Smooth muscle cell (in vitro differentiated cells): Measurements from ENCODE around the gene TOM1L2. TPM values are rescaled to one million over a fixed set of nuclear protein-coding genes. Genes with fewer than 3 reads are reported as not detected.

Experiments
- DNase-seq: peaks from one replicate; lab custom pipeline; 2025; ENCODE audit not compliant: unreplicated experiment; lab: John Stamatoyannopoulos, UW
- H2AFZ ChIP-seq: fragments of 200-600 bp; sonication (generic); 2 replicates; pipeline ENCODE4 v1.6.0; 2016; ENCODE audit warnings: antibody characterized with exemption, low read depth, mild to moderate bottlenecking
- H3F3A ChIP-seq: fragments of 200-600 bp; sonication (generic); 2 replicates; pipeline ENCODE4 v1.6.0; 2017; ENCODE audit warnings: antibody characterized with exemption, low read depth
- H3K27ac ChIP-seq: fragments of 200-600 bp; sonication (generic); 2 replicates; pipeline ENCODE4 v1.5.1; 2016; ENCODE audit warnings: low read depth, mild to moderate bottlenecking
- H3K27me3 ChIP-seq: fragments of 200-600 bp; sonication (generic); 2 replicates; pipeline ENCODE4 v1.6.1; 2016; ENCODE audit warnings: low read depth, mild to moderate bottlenecking
- H3K36me3 ChIP-seq: fragments of 200-600 bp; sonication (generic); 2 replicates; pipeline ENCODE4 v1.5.1; 2016; ENCODE audit warnings: low read depth
- H3K4me1 ChIP-seq: fragments of 200-600 bp; sonication (generic); 2 replicates; pipeline ENCODE4 v1.5.1; 2016; ENCODE audit warnings: low read depth
- H3K4me2 ChIP-seq: fragments of 200-600 bp; sonication (generic); 2 replicates; pipeline ENCODE4 v1.6.0; 2016; ENCODE audit warnings: mild to moderate bottlenecking
- H3K4me3 ChIP-seq: fragments of 200-600 bp; sonication (generic); 2 replicates; pipeline ENCODE4 v1.5.1; 2016; ENCODE audit warnings: mild to moderate bottlenecking
- H3K79me2 ChIP-seq: fragments of 200-600 bp; sonication (generic); 2 replicates; pipeline ENCODE4 v1.6.0; 2016; ENCODE audit warnings: low read depth, mild to moderate bottlenecking
- H3K9ac ChIP-seq: fragments of 200-600 bp; sonication (generic); 2 replicates; pipeline ENCODE4 v1.6.0; 2016; ENCODE audit warnings: low read depth
- H3K9me3 ChIP-seq: fragments of 200-600 bp; sonication (generic); replicated peaks from 2 replicates; pipeline ENCODE4 v1.5.1; 2016; ENCODE audit warnings: low read depth
- H4K20me1 ChIP-seq: fragments of 200-600 bp; sonication (generic); 2 replicates; pipeline ENCODE4 v1.6.0; 2016; ENCODE audit warnings: low read depth
- WGBS: methylation state at CpG from one replicate; pipeline ENCODE4 v1.1.7; 2016; ENCODE audit warnings: low lambda C conversion rate; 5-methylcytosine and 5-hydroxymethylcytosine counted together
- polyA plus RNA-seq: library from polyadenylated mRNA; unstranded; fragments of >200 nt; fragmentation: Nextera tagmentation; extraction: Ambion mirVana; gene quantifications from 2 replicates; pipeline ENCODE4 v1.2.1, GENCODE V29; 2016
- total RNA-seq: library from RNA; depleted of rRNA; stranded (reverse); fragments of >200 nt; gene quantifications from 2 replicates; pipeline ENCODE4 v1.2.3, GENCODE V29; 2014
- TF ChIP-seq, protein P1 (sequence below): fragments of 200-600 bp; sonication (generic); IDR thresholded peaks from 2 replicates; pipeline ENCODE4 v1.5.1; 2017; ENCODE audit warnings: borderline replicate concordance, mild to moderate bottlenecking, antibody characterized with exemption; ENCODE audit not compliant: insufficient read depth, poor library complexity, severe bottlenecking

Gene TOM1L2
- total and polyA plus RNA-seq, 2 experiments from 2014 or later = 20.3 to 27.0 TPM

DNA sequence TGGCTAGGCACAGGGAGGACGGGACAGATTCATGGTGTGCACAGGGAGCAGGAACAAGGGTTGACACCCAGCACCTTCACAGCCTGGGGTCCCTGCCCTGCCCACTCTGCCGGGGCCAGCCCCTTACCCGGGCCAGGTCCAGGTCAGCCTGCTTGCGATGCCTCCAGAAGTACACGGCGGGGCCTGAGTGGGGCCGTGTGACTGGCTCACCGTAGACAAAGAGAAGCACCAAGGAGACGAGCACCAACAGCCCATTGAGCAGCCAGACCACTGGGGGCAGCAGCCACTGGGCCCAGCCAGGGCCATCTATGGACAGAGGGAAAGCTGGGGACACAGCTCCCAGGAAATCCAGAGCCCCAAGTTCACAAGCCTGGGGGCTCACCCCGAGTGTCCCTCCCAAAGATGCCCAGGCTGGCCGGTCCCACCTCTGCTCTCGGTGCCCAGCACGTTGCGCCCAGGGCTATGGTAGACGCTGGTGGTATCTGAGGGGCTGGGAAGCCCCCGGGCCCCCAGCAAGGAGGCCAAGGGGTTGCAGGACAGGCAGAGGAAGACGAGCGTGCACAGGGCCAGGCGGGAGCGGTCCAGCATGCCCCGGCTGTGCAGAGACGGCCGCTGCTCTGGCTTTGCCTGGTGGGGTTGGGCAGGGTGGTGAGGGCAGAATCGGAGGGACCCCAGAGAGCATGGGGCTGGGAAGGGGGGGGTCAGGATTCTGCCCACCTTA, 155.2 kb downstream of the TOM1L2 start:
- H4K20me1 ChIP-seq = peaks cover 61% of the 10 kb centered on the region
- H3K9me3 ChIP-seq = no peaks in the 10 kb centered on the region
- H3F3A ChIP-seq = peaks cover 7% of the 10 kb centered on the region
- peaks cover 9% of the 10 kb centered on the region for H3K4me1 ChIP-seq
- H3K79me2 ChIP-seq = peaks cover 18% of the 10 kb centered on the region
- 93% methylated on average over 23 of the region's 24 CpGs for WGBS
- no peak overlapping the region for H3K4me3 ChIP-seq
- no peak overlapping the region for H2AFZ ChIP-seq
- no peak overlapping the region for H3K4me2 ChIP-seq
- TF ChIP-seq, protein P1, sequence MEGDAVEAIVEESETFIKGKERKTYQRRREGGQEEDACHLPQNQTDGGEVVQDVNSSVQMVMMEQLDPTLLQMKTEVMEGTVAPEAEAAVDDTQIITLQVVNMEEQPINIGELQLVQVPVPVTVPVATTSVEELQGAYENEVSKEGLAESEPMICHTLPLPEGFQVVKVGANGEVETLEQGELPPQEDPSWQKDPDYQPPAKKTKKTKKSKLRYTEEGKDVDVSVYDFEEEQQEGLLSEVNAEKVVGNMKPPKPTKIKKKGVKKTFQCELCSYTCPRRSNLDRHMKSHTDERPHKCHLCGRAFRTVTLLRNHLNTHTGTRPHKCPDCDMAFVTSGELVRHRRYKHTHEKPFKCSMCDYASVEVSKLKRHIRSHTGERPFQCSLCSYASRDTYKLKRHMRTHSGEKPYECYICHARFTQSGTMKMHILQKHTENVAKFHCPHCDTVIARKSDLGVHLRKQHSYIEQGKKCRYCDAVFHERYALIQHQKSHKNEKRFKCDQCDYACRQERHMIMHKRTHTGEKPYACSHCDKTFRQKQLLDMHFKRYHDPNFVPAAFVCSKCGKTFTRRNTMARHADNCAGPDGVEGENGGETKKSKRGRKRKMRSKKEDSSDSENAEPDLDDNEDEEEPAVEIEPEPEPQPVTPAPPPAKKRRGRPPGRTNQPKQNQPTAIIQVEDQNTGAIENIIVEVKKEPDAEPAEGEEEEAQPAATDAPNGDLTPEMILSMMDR = no peak
- H3K27me3 ChIP-seq = no peaks in the 10 kb centered on the region
- H3K27ac ChIP-seq = no peak overlapping the region
- H3K9ac ChIP-seq = no peak overlapping the region
- H3K36me3 ChIP-seq = no peaks in the 10 kb centered on the region
- no peak for DNase-seq

DNA sequence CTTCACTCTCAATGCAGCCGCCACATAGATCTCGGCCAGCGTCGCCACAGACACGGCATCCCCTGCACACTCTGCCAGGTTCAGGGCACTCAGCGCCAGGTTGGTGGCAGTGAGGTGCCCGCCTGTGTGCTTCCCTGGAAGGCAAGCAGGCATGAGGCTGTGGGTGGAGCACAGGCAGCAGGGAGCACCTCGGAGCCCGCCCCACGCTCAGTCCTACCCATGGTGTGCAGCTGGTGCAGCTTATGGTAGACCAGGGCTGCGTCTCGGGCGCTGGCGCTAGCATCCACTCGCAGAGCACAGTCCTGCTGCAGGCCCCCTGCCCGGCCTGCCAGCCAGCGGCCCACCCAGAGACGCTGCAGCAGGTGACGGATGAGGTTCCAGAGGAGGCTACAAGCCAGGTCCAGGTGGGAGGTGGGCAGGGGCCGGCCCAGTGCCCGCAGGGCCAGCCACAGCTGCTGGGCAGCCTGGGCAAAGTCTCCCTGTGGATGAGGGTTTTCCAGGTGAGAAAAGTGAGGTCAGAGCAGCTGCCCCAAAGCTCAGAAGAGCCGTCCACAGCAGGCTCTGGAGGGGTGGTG, 155.9 kb downstream of the TOM1L2 start:
- no peak overlapping the region for H3K4me3 ChIP-seq
- no peak for DNase-seq
- no peaks in the 10 kb centered on the region for H3K27me3 ChIP-seq
- no peak overlapping the region for H3K9ac ChIP-seq
- H3K4me1 ChIP-seq = peaks cover 9% of the 10 kb centered on the region
- no peak overlapping the region for H3K27ac ChIP-seq
- H3K36me3 ChIP-seq = no peaks in the 10 kb centered on the region
- 96% methylated on average over 22 of the region's 22 CpGs for WGBS
- H3K79me2 ChIP-seq = peaks cover 11% of the 10 kb centered on the region
- no peaks in the 10 kb centered on the region for H3K9me3 ChIP-seq
- H4K20me1 ChIP-seq = peaks cover 61% of the 10 kb centered on the region
- TF ChIP-seq, protein P1 = no peak
- H2AFZ ChIP-seq = no peak overlapping the region
- no peak overlapping the region for H3K4me2 ChIP-seq
- peaks cover 13% of the 10 kb centered on the region for H3F3A ChIP-seq

DNA sequence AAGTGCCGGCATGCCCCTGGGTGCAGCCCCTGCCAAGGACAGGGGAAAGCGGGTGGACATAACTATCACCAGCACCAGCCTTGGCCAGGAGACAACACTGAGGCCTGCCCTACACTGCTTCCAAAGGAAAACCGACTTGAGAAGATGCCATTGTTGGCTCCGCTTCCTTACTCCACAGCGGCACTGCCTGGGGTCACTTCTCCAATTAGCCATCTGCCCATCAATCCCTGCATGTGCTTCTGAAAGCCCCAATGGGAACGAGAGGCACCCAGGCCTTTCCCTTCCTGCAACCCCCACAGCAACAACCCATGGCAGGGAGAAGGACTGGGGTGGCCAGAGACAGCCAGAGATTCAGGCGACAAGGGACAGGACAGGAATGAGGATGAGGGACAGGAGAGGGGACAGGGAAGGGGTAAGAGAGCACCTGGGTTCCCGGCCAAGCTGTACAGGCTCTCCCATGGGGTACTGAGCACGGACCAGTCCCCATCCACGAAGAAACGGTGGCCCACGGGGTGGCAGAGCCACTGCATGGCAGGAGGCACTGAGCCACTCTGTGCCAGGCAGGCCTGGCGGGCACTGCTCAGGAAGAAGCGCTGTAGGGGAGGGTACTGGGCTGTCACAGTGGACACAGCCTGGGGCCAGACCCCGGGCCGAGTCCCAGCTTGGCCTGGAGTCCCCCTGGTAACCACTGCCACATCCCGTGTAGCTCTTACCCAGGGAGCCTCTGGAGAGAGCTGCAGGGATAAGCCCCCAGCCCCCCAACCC, 156.6 kb downstream of the TOM1L2 start:
- Histone ChIP-seq H3K27ac (no peak overlapping the region), H3K4me1 (peaks cover 15% of the 10 kb centered on the region), H3K27me3 (no peaks in the 10 kb centered on the region), H3K79me2 (peaks cover 4% of the 10 kb centered on the region), H3F3A (peaks cover 20% of the 10 kb centered on the region), H2AFZ (no peak overlapping the region), H3K9me3 (no peaks in the 10 kb centered on the region), H3K4me2 (no peak overlapping the region), H3K36me3 (no peaks in the 10 kb centered on the region), H3K9ac (no peak overlapping the region), H3K4me3 (no peak overlapping the region), H4K20me1 (peaks cover 54% of the 10 kb centered on the region)
- TF ChIP-seq, protein P1 = no peak
- 97% methylated on average over 16 of the region's 17 CpGs for WGBS
- no peak for DNase-seq
